Endothelial cell of umbilical vein (primary cell): ENCODE measurements around the gene DNAH9. TPM values are rescaled to one million over a fixed set of nuclear protein-coding genes. Genes with fewer than 3 reads are reported as not detected.

Experiments used
- BruUV-seq: library from RNA; stranded (reverse); fragments of 400-500 nt; replicated peaks from 2 replicates; lab custom pipeline; 2021; lab: Mats Ljungman, UMichigan
- CTCF ChIA-PET: fragments of 300-600, 350-600 bp; sonication (Branson Sonifier 250); formaldehyde crosslinking; loops from one replicate; lab custom pipeline; 2021; ENCODE audit warnings: antibody characterized with exemption, inconsistent platforms; lab: Charles Lee
- POLR2A ChIA-PET: fragments of 300-600, 350-600 bp; sonication (Branson Sonifier 250); formaldehyde crosslinking; loops from one replicate; lab custom pipeline; 2021; ENCODE audit warnings: antibody characterized with exemption, inconsistent platforms; lab: Charles Lee
- DNase-seq: peaks from one replicate; pipeline ENCODE4 v3.0.0-alpha.2; 2011; ENCODE audit warnings: low read depth, low spot score
- FAIRE-seq: peaks from 2 replicates; lab custom pipeline; 2011; peaks lifted over from hg19 to GRCh38; lab: Jason Lieb, UNC
- H2AFZ ChIP-seq: 2 replicates; pipeline ENCODE4 v1.6.0; 2012; ENCODE audit warnings: low read depth, low read length, control low read depth, inconsistent platforms
- H3K27ac ChIP-seq: 2 replicates; pipeline ENCODE4 v1.5.1; 2011; ENCODE audit warnings: low read depth, mild to moderate bottlenecking, control low read depth, low read length, moderate library complexity; ENCODE audit not compliant: insufficient read depth
- H3K27me3 ChIP-seq, 2 experiments: 2 replicates each; pipeline versions ENCODE4 v1.6.0 to v1.6.1; 2011; ENCODE audit warnings: low read length in 2 of 2, mixed read lengths in 1 of 2; ENCODE audit not compliant: control insufficient read depth in 2 of 2, insufficient read depth in 2 of 2
- H3K36me3 ChIP-seq, 2 experiments: 2 replicates in 1 of 2; 3 replicates in 1 of 2; pipeline ENCODE4 v1.5.1; 2011; ENCODE audit warnings: low read length in 2 of 2, mild to moderate bottlenecking in 1 of 2, moderate library complexity in 1 of 2; ENCODE audit not compliant: control insufficient read depth in 2 of 2, insufficient read depth in 2 of 2; ENCODE audit errors: extremely low read depth in 1 of 2
- H3K4me1 ChIP-seq: 3 replicates; pipeline ENCODE4 v1.5.1; 2011; ENCODE audit warnings: mild to moderate bottlenecking, low read length; ENCODE audit not compliant: control insufficient read depth, insufficient read depth; ENCODE audit errors: extremely low read depth
- H3K4me2 ChIP-seq: 2 replicates; pipeline ENCODE4 v1.6.1; 2011; ENCODE audit warnings: low read length, control low read depth, mixed read lengths; ENCODE audit not compliant: insufficient read depth
- H3K4me3 ChIP-seq, 3 experiments: fragments of 200-600 bp in 1 of 3; sonication (generic), shearing (Covaris generic) in 1 of 3; replicated peaks in 1 of 3; 2 replicates each; pipeline ENCODE4 v1.5.1; 2011 to 2016; ENCODE audit warnings: control low read depth in 3 of 3, low read length in 3 of 3, mild to moderate bottlenecking in 2 of 3, inconsistent platforms in 1 of 3, low read depth in 1 of 3, moderate library complexity in 1 of 3; ENCODE audit not compliant: insufficient read depth in 1 of 3
- H3K79me2 ChIP-seq: 2 replicates; pipeline ENCODE4 v1.6.0; 2012; ENCODE audit warnings: low read length, inconsistent platforms; ENCODE audit not compliant: control insufficient read depth, insufficient read depth
- H3K9ac ChIP-seq: replicated peaks from 2 replicates; pipeline ENCODE3; 2011; ENCODE audit warnings: low read length, control low read depth; ENCODE audit not compliant: insufficient read depth; ENCODE audit errors: extremely low read depth
- H3K9me1 ChIP-seq: replicated peaks from 3 replicates; pipeline ENCODE4 v1.6.0; 2011; ENCODE audit warnings: mild to moderate bottlenecking, low read length; ENCODE audit not compliant: control insufficient read depth, insufficient read depth; ENCODE audit errors: extremely low read depth
- H3K9me3 ChIP-seq: replicated peaks from 2 replicates; pipeline ENCODE4 v1.5.1; 2012; ENCODE audit warnings: low read length, inconsistent platforms; ENCODE audit not compliant: control insufficient read depth, insufficient read depth
- H4K20me1 ChIP-seq: replicated peaks from 2 replicates; pipeline ENCODE3; 2011; ENCODE audit warnings: mild to moderate bottlenecking, low read length; ENCODE audit not compliant: control insufficient read depth, insufficient read depth; ENCODE audit errors: extremely low read depth
- CTCF ChIP-seq, 2 donors: IDR thresholded peaks; 1 replicate in 1 of 2; 2 replicates in 1 of 2; pipeline ENCODE4 v1.5.1; 2011; ENCODE audit warnings: low read length in 2 of 2, mild to moderate bottlenecking in 2 of 2, moderate library complexity in 2 of 2, control low read depth in 1 of 2, inconsistent platforms in 1 of 2, low read depth in 1 of 2; ENCODE audit not compliant: insufficient read depth in 1 of 2; ENCODE audit errors: extremely low read depth in 1 of 2
- EZH2 ChIP-seq: IDR thresholded peaks from 2 replicates; pipeline ENCODE4 v1.6.1; 2012; ENCODE audit warnings: borderline replicate concordance, low read depth, mild to moderate bottlenecking, moderate library complexity, low read length, inconsistent platforms; ENCODE audit not compliant: severe bottlenecking
- FOS ChIP-seq: IDR thresholded peaks from 2 replicates; pipeline ENCODE4 v1.6.1; 2011; ENCODE audit warnings: mild to moderate bottlenecking, low read length, moderate library complexity, borderline replicate concordance; ENCODE audit not compliant: insufficient read depth
- GATA2 ChIP-seq: IDR thresholded peaks from 2 replicates; pipeline ENCODE4 v1.7.0; 2011; ENCODE audit warnings: low read depth, mild to moderate bottlenecking, moderate library complexity, mixed read lengths, low read length; ENCODE audit not compliant: insufficient read length, insufficient read depth
- JUN ChIP-seq: IDR thresholded peaks from 2 replicates; pipeline ENCODE4 v1.6.1; 2011; ENCODE audit warnings: borderline replicate concordance, low read depth; ENCODE audit not compliant: insufficient read length, insufficient read depth
- MYC ChIP-seq: IDR thresholded peaks from one replicate; pipeline ENCODE4 v1.6.1; 2011; ENCODE audit warnings: mild to moderate bottlenecking, low read depth, low read length
- POLR2A ChIP-seq: IDR thresholded peaks from 2 replicates; pipeline ENCODE4 v1.6.1; 2012; ENCODE audit warnings: low read depth, mild to moderate bottlenecking, control low read depth, low read length
- POLR2AphosphoS5 ChIP-seq: IDR thresholded peaks from 2 replicates; pipeline ENCODE4 v1.6.1; 2012; ENCODE audit warnings: low read depth, mild to moderate bottlenecking, control low read depth, low read length, moderate library complexity; ENCODE audit not compliant: insufficient read depth
- dilution Hi-C: fragments of 300-500 bp; cut with MboI; formaldehyde crosslinking; loops from one replicate; pipeline ENCODE4 v1.15.0; 2019; ENCODE audit warnings: low sequenced_read_pairs; ENCODE audit not compliant: extremely low pct_ligation_motif_present
- intact Hi-C: fragments of 100-400 bp; cut with micrococcal nuclease; formaldehyde crosslinking; loops from one replicate; pipeline ENCODE4 v1.10.0; 2022
- polyA plus RNA-seq, 4 experiments: library from polyadenylated mRNA; depleted of rRNA in 3 of 4; stranded (reverse) in 3 of 4; unstranded in 1 of 4; fragments of >200 nt; gene quantifications; 2 replicates each; pipeline versions ENCODE4 v1.2.1 to v1.2.3, GENCODE V29; 2011 to 2012; ENCODE audit warnings: missing spikeins in 1 of 4
- total RNA-seq: library from RNA; stranded (reverse); gene quantifications from 2 replicates; pipeline ENCODE4 v1.2.3, GENCODE V29; 2021
- TF ChIP-seq, protein P1 (sequence below): IDR thresholded peaks from 2 replicates; pipeline ENCODE4 v1.6.1; 2011; ENCODE audit not compliant: insufficient read depth, insufficient read length

DNAH9 gene
- total and polyA plus RNA-seq, 2 donors (not counting 3 experiments of a cell fraction or from before 2014, with no cell fraction given), result not detected

- H4K20me1 ChIP-seq, result no peaks in the 10 kb centered on the region
- BruUV-seq, result no TSS peak
- no peaks in the 10 kb centered on the region for H3K4me1 ChIP-seq
- DNase-seq, result no peak
- no peaks in the 10 kb centered on the region for H3K9me1 ChIP-seq
- no peak overlapping the region for H3K27ac ChIP-seq
- ChIA-PET POLR2A (no interaction called here), CTCF (no interaction called here)
- H3K27me3 ChIP-seq, result no peaks in the 10 kb centered on the region
- no peak overlapping the region for H3K9ac ChIP-seq
- intact Hi-C loops (no loop called here), dilution Hi-C loops (no loop called here)
- no peak for FAIRE-seq
- no peaks in the 10 kb centered on the region for H3K79me2 ChIP-seq
- H3K9me3 ChIP-seq, result peaks cover 4% of the 10 kb centered on the region
- TF ChIP-seq POLR2AphosphoS5 (no peak), JUN (no peak), FOS (no peak), EZH2 (no peak), POLR2A (no peak), GATA2 (no peak), CTCF (IDR thresholded peaks at IDR 0.05; ENCODE audit: extremely low read depth in 1 of 2, insufficient read depth in 1 of 2, low read depth in 1 of 2, low read length in 2 of 2) (no peak), MYC (no peak)
- TF ChIP-seq, protein P1, sequence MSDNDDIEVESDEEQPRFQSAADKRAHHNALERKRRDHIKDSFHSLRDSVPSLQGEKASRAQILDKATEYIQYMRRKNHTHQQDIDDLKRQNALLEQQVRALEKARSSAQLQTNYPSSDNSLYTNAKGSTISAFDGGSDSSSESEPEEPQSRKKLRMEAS, result no peak
- H3K36me3 ChIP-seq, result no peaks in the 10 kb centered on the region
- H3K4me3 ChIP-seq, result no peak overlapping the region
- H2AFZ ChIP-seq, result no peak overlapping the region
- no peak overlapping the region for H3K4me2 ChIP-seq
These were observed 36.6 kb upstream of the DNAH9 start for GRCh38 chr17:11561702-11562101.
